Subcutaneous preadipocyte (primary cell): ENCODE data around the gene MPP4. TPM values are rescaled to one million over a fixed set of nuclear protein-coding genes. Genes with fewer than 3 reads are reported as not detected.

ENCODE experiments used
- small RNA-seq: library from RNA; depleted of rRNA; stranded (forward); fragments of <200 nt; gene quantifications from one replicate; pipeline ENCODE3, GENCODE V24; 2012
- total RNA-seq: library from RNA; depleted of rRNA; stranded (reverse); fragments of >200 nt; gene quantifications from 2 replicates; pipeline ENCODE4 v1.2.3, GENCODE V29; 2012

MPP4 gene
- total RNA-seq, result 2.6 and 5.3 TPM in 2 replicates

GRCh38 chr2:201698588-201699226 lies at the start of gene MPP4:
MPP4 (minus strand) TSS chr2:201698644; CDS start chr2:201693954, 4,690 bp downstream.

GRCh38 chr2:201643216-201643890 lies 55.1 kb downstream of the MPP4 start, which contains the start of gene TMEM237:
TMEM237 (minus strand) TSS chr2:201643503; CDS start chr2:201643400, 103 bp downstream.

Small RNA genes within 50 kb of the gene (small RNA-seq; reads per million reads assigned to genes)
- not detected for gene RNU6-651P

Other genes starting within 250 kb of the MPP4 start
- 37.5 and 43.8 TPM in 2 replicates for gene TRAK2, start 247.2 kb downstream of the MPP4 start, total RNA-seq
- 35.3 and 49.5 TPM in 2 replicates for gene STRADB, start 246.9 kb downstream of the MPP4 start, total RNA-seq
- 14.7 and 20.1 TPM in 2 replicates for gene TMEM237, start 55.1 kb downstream of the MPP4 start, total RNA-seq
- gene ALS2, start 82.3 kb upstream of the MPP4 start, total RNA-seq, result 17.3 and 28.7 TPM in 2 replicates
- gene CDK15, start 107.9 kb upstream of the MPP4 start, total RNA-seq, result 2.2 and 4.7 TPM in 2 replicates